Small intestine (tissue), 7 donors: ENCODE measurements around the gene TEX2. TPM values are rescaled to one million over a fixed set of nuclear protein-coding genes. Genes with fewer than 3 reads are reported as not detected.

Experiments
- DNase-seq, 2 donors: peaks; one replicate each; pipeline versions ENCODE4 v3.0.0 to v3.0.0-alpha.2; 2013
- FAIRE-seq: peaks from 2 replicates; lab custom pipeline; 2012; peaks lifted over from hg19 to GRCh38; lab: Jason Lieb, UNC
- H3K27ac ChIP-seq, 3 donors: one replicate each; pipeline ENCODE4 v1.5.1; 2013; ENCODE audit warnings: low read length in 2 of 3, mild to moderate bottlenecking in 2 of 3, control low read depth in 1 of 3, inconsistent platforms in 1 of 3, low read depth in 1 of 3, moderate library complexity in 1 of 3
- H3K27me3 ChIP-seq, 3 donors: one replicate each; pipeline ENCODE4 v1.6.1; 2013; ENCODE audit warnings: low read length in 3 of 3, inconsistent platforms in 1 of 3; ENCODE audit not compliant: control insufficient read depth in 3 of 3, insufficient read depth in 3 of 3
- H3K36me3 ChIP-seq, 3 donors: one replicate each; pipeline ENCODE4 v1.6.1; 2013; ENCODE audit warnings: low read length in 3 of 3, inconsistent platforms in 1 of 3, low read depth in 1 of 3, mild to moderate bottlenecking in 1 of 3, moderate library complexity in 1 of 3; ENCODE audit not compliant: control insufficient read depth in 3 of 3, insufficient read depth in 2 of 3
- H3K4me1 ChIP-seq, 3 donors: one replicate each; pipeline ENCODE4 v1.6.1; 2013; ENCODE audit warnings: low read length in 2 of 3, inconsistent platforms in 1 of 3, low read depth in 1 of 3, mild to moderate bottlenecking in 1 of 3, moderate library complexity in 1 of 3; ENCODE audit not compliant: control insufficient read depth in 3 of 3, insufficient read depth in 2 of 3
- H3K4me3 ChIP-seq, 3 donors: one replicate each; pipeline ENCODE4 v1.5.1; 2013; ENCODE audit warnings: low read length in 3 of 3, control low read depth in 1 of 3, inconsistent platforms in 1 of 3, low read depth in 1 of 3, mild to moderate bottlenecking in 1 of 3, moderate library complexity in 1 of 3
- H3K9me3 ChIP-seq, 2 donors: one replicate each; pipeline ENCODE4 v1.6.1; 2013; ENCODE audit warnings: low read depth in 1 of 2, low read length in 1 of 2; ENCODE audit not compliant: control insufficient read depth in 2 of 2, insufficient read depth in 1 of 2
- WGBS, 3 donors: extraction: QIAGEN DNeasy Blood & Tissue Kit; methylation state at CpG; one replicate each; pipeline ENCODE4 v1.1.7; 2013; 5-methylcytosine and 5-hydroxymethylcytosine counted together
- polyA plus RNA-seq, 4 donors: library from polyadenylated mRNA; stranded (reverse) in 3 of 4; unstranded in 1 of 4; fragments of 200-250 nt in 3 of 4; fragments of 120-200 nt in 1 of 4; gene quantifications; one replicate each; pipeline versions ENCODE4 v1.2.1 to v1.2.3, GENCODE V29; 2013
- donor health status: healthy with polysubstance abuse.
- donor health status: control.
- donor health status: control.
- donor health status: Bipolar disorder and iron deficiency.
- donor health status: healthy.

TEX2 gene
- polyA plus RNA-seq, 4 donors: 4.2 to 44.1 (median 10.6) TPM

DNA sequence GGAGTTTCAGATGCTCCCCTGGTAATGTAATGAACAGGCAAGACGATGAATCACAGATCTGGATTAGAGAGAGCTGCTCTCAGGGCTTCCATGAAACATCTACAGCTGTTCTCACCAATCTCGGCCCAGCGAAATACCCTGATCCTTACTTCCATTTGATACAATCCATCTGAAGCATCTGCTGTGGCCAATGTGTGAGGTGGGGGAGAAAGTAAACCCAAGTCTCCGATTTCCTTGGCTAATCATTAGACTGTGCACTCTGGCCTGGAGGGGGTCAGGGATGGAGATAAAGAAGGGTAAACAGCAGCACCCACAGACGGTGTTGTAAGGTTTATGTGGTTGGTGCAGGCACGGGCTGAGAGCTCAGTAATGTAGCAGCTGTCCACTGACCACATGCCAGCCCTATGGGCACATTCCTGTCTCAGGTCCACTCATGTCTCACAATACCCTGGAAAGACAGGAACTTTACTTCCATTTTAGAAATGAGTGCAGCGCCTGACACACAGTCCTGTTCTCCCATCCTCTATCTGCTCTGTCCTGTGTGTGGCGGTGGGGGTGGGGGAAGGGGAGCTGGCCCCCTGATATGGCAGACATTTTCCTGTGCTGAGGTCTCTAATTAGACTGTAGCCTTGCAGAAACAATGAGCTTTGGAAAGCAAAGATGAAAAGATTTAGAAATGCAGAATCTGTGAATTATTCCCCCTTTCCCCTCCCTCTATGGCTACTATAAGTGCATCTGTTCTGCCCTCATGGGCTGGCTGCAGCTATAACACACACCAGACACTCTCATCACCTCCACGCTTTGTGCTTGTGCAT, 84.8 kb downstream of the TEX2 start:
- 64 to 76% (median 71%) methylated on average over 9 of the region's 9 CpGs for WGBS, 3 donors

DNA sequence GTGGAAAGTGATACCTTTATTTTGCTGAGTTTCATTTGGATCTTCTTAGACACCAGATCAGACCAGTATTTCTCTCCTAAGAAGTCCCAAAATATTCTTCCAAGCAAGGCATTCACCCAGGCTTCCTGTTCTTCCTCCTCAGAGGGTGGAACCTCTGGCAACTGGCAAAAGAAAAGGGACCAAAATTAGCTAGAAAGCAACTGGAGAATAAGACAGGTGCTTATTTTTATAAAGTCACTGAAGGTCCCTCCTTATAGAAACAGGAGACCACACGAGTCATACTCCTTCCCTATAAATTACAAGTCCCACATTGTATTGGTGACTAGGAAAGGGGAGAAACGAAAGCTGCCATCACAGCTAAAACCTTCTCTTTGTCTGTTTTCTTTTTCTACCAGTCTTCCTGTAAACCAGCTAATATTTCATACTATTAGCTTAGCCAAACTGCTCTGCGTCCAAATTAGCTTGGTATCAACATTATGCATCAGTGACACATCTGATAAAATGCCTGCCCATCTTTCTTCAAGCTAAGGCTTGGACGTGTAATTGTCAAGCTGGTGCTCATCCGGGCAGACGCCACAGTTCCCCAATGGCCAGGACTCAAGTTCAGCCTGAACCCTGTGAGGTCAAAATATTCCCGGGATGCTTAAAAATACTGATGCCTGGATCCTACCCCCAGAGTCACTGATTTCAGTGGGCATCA, 85.6 kb downstream of the TEX2 start:
- WGBS, 3 donors: 87 to 94% (median 92%) methylated on average over 7 of the region's 7 CpGs
- Histone ChIP-seq H3K36me3 (peaks cover 0 to 33% (median 9%) of the 10 kb centered on the region in 3 donors), H3K4me1 (peaks cover 0 to 6% (median 0%) of the 10 kb centered on the region in 3 donors), H3K4me3 (no peak overlapping the region), H3K27me3 (no peaks in the 10 kb centered on the region), H3K9me3 (no peaks in the 10 kb centered on the region), H3K27ac (no peak overlapping the region)
- FAIRE-seq: no peak
- no peak for DNase-seq

More for the DNA sequence above, 84.8 kb downstream of the TEX2 start:
- H3K36me3 ChIP-seq: peaks cover 0 to 32% (median 9%) of the 10 kb centered on the region in 3 donors
- H3K9me3 ChIP-seq: no peaks in the 10 kb centered on the region
- no peak overlapping the region for H3K4me3 ChIP-seq
- no peak overlapping the region for H3K27ac ChIP-seq
- peaks cover 0 to 6% (median 0%) of the 10 kb centered on the region in 3 donors for H3K4me1 ChIP-seq
- FAIRE-seq (no peak), DNase-seq (peak in 1 of 2 donors; percentile 44)
- H3K27me3 ChIP-seq: no peaks in the 10 kb centered on the region

GRCh38 chr17:64176556-64176955, 86.5 kb downstream of the TEX2 start:
- H3K27me3 ChIP-seq: no peaks in the 10 kb centered on the region
- no peaks in the 10 kb centered on the region for H3K9me3 ChIP-seq
- no peak overlapping the region for H3K4me3 ChIP-seq
- DNase-seq: no peak
- FAIRE-seq: no peak
- no peak overlapping the region for H3K27ac ChIP-seq
- H3K36me3 ChIP-seq: peaks cover 0 to 39% (median 9%) of the 10 kb centered on the region in 3 donors
- peaks cover 0 to 6% (median 0%) of the 10 kb centered on the region in 3 donors for H3K4me1 ChIP-seq

- Histone ChIP-seq H3K27ac (peak overlapping the region in 2 of 3 donors; percentile 17 to 50), H3K4me1 (peaks cover 0 to 6% (median 0%) of the 10 kb centered on the region in 3 donors), H3K36me3 (peaks cover 0 to 54% (median 10%) of the 10 kb centered on the region in 3 donors), H3K27me3 (no peaks in the 10 kb centered on the region), H3K9me3 (no peaks in the 10 kb centered on the region), H3K4me3 (no peak overlapping the region)
- 88 to 93% (median 91%) methylated on average over 7 of the region's 7 CpGs for WGBS, 3 donors
- peak in 1 of 2 donors; percentile 41 for DNase-seq
- no peak for FAIRE-seq
These were observed 88.2 kb downstream of the TEX2 start for GRCh38 chr17:64174686-64175456.

- H3K27me3 ChIP-seq: no peaks in the 10 kb centered on the region
- no peak overlapping the region for H3K27ac ChIP-seq
- no peaks in the 10 kb centered on the region for H3K9me3 ChIP-seq
- FAIRE-seq (no peak), DNase-seq (no peak)
- no peak overlapping the region for H3K4me3 ChIP-seq
- WGBS, 3 donors: 93% methylated on average over 3 of the region's 3 CpGs
- peaks cover 0 to 6% (median 0%) of the 10 kb centered on the region in 3 donors for H3K4me1 ChIP-seq
- H3K36me3 ChIP-seq: peaks cover 0 to 56% (median 10%) of the 10 kb centered on the region in 3 donors
These were observed 89.4 kb downstream of the TEX2 start for GRCh38 chr17:64173646-64174045.

DNA sequence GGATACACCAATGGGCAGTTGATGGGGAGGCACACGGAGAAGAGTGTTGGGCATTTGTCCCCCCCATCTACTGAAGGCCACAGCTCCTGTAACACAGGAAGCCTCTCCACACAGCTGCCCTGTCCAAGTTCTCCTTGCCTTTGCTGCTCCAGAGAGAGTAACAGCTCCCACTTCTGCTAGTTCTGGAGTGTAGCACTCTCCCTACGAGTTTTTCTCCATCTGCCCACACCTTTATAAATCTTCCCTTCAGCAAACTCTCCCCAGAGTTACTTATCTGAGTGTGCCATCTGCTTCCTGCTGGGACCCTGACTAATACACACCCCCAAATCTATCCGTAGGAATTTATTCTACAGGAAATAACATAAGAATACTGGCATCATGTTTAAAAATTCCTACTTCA, 90.5 kb downstream of the TEX2 start:
- H3K36me3 ChIP-seq: peaks cover 0 to 56% (median 10%) of the 10 kb centered on the region in 3 donors
- H3K4me3 ChIP-seq: no peak overlapping the region
- no peak overlapping the region for H3K27ac ChIP-seq
- no peaks in the 10 kb centered on the region for H3K4me1 ChIP-seq
- FAIRE-seq (no peak), DNase-seq (no peak)
- H3K27me3 ChIP-seq: no peaks in the 10 kb centered on the region
- H3K9me3 ChIP-seq: no peaks in the 10 kb centered on the region
- 73 to 92% (median 75%) methylated on average over 3 of the region's 3 CpGs for WGBS, 3 donors

DNA sequence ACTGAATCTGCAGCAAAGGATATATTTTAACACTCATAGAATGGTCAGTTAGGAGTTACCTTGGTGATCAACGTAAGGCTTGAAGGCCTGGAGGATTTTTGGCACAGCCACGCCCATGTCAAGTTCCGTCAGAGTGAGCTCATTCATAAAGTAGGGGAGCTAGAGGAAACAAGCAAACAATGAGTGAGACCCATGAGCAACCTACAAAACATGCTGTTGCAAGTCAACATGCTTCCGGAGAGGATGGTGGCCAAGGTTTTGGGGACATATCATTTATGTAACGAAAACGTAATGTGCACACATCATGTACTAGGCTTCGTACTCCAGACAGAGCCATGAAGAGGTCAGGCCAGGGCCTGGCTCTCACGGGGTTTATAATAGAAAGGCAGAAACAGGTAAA, 92.0 kb downstream of the TEX2 start:
- no peak for DNase-seq
- Histone ChIP-seq H3K4me1 (no peaks in the 10 kb centered on the region), H3K27ac (no peak overlapping the region), H3K36me3 (peaks cover 0 to 63% (median 6%) of the 10 kb centered on the region in 3 donors), H3K4me3 (no peak overlapping the region), H3K27me3 (no peaks in the 10 kb centered on the region), H3K9me3 (no peaks in the 10 kb centered on the region)
- 91 to 97% (median 95%) methylated on average over 8 of the region's 8 CpGs for WGBS, 3 donors
- FAIRE-seq: no peak

GRCh38 chr17:64170286-64170685, 92.8 kb downstream of the TEX2 start:
- no peaks in the 10 kb centered on the region for H3K4me1 ChIP-seq
- FAIRE-seq: no peak
- H3K9me3 ChIP-seq: no peaks in the 10 kb centered on the region
- H3K27ac ChIP-seq: no peak overlapping the region
- DNase-seq: no peak
- no peaks in the 10 kb centered on the region for H3K27me3 ChIP-seq
- 97 to 98% (median 98%) methylated on average over 3 to 4 of the region's 4 CpGs for WGBS, 3 donors
- H3K4me3 ChIP-seq: no peak overlapping the region
- H3K36me3 ChIP-seq: peaks cover 0 to 63% (median 6%) of the 10 kb centered on the region in 3 donors
